ENCODE measurements around the gene CDKAL1. TPM values are rescaled to one million over a fixed set of nuclear protein-coding genes. Genes with fewer than 3 reads are reported as not detected.

The CDKAL1 gene
- total RNA-seq, 1 donor from 2014 or later: 9.1 TPM

- H3K4me3 ChIP-seq: no peak overlapping the region
- H3K36me3 ChIP-seq: no peaks in the 10 kb centered on the region
- H3K27me3 ChIP-seq (ENCODE audit: low read depth): no peaks in the 10 kb centered on the region
- H3K27ac ChIP-seq (replicated peaks): no peak overlapping the region
- H3K9me3 ChIP-seq (replicated peaks): peaks cover 5% of the 10 kb centered on the region
- DNase-seq: no peak
- TF ChIP-seq CTCF (IDR thresholded peaks at IDR 0.05; ENCODE audit: borderline replicate concordance): no peak
- intact Hi-C loops (cut with micrococcal nuclease): no loop called here
- H3K4me1 ChIP-seq: peaks cover 6% of the 10 kb centered on the region
Measured at GRCh38 chr6:21082091-21082490, 547.8 kb downstream of the CDKAL1 start.

DNA sequence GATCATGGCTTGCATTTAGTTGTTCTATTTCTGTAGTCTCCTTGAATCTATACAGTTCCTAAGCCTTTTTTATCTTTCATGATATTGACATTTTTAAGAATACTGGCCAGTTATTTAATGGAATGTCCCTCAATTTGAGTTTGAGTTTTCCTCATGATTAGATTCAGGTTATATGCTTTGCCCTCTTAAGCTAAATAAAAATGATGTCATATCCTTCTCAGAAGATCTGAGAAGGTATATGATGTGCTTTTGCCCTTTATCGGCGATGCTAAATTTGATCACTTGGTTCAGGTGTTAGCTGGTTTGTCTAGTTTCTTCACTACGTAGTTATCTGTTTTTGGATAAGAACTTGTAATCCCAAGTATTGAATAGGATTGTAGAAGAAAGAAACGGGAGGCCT is 549.5 kb downstream of the CDKAL1 start:
- Histone ChIP-seq H3K27ac (replicated peaks) (no peak overlapping the region), H3K36me3 (no peaks in the 10 kb centered on the region), H3K4me1 (peaks cover 6% of the 10 kb centered on the region), H3K27me3 (ENCODE audit: low read depth) (no peaks in the 10 kb centered on the region), H3K4me3 (no peak overlapping the region), H3K9me3 (replicated peaks) (no peaks in the 10 kb centered on the region)
- intact Hi-C loops (cut with micrococcal nuclease): no loop called here
- TF ChIP-seq CTCF (IDR thresholded peaks at IDR 0.05; ENCODE audit: borderline replicate concordance): no peak
- no peak for DNase-seq

GRCh38 chr6:21084656-21085055 is 550.4 kb downstream of the CDKAL1 start:
- TF ChIP-seq CTCF (IDR thresholded peaks at IDR 0.05; ENCODE audit: borderline replicate concordance): no peak
- Histone ChIP-seq H3K4me1 (peaks cover under 1% of the 10 kb centered on the region), H3K36me3 (no peaks in the 10 kb centered on the region), H3K4me3 (no peak overlapping the region), H3K27me3 (ENCODE audit: low read depth) (no peaks in the 10 kb centered on the region), H3K27ac (replicated peaks) (no peak overlapping the region), H3K9me3 (replicated peaks) (no peaks in the 10 kb centered on the region)
- intact Hi-C loops (cut with micrococcal nuclease): no loop called here
- no peak for DNase-seq

- TF ChIP-seq CTCF (IDR thresholded peaks at IDR 0.05; ENCODE audit: borderline replicate concordance): no peak
Measured at GRCh38 chr6:21085211-21085610, 551.0 kb downstream of the CDKAL1 start.

GRCh38 chr6:21085643-21086042 is 551.4 kb downstream of the CDKAL1 start:
- no peaks in the 10 kb centered on the region for H3K4me1 ChIP-seq
- intact Hi-C loops (cut with micrococcal nuclease): no loop called here
- no peaks in the 10 kb centered on the region for H3K9me3 ChIP-seq (replicated peaks)

More at GRCh38 chr6:21085211-21085610, 551.0 kb downstream of the CDKAL1 start:
- intact Hi-C loops (cut with micrococcal nuclease): no loop called here
- H3K36me3 ChIP-seq: no peaks in the 10 kb centered on the region
- DNase-seq: no peak
- H3K27ac ChIP-seq (replicated peaks): no peak overlapping the region
- no peaks in the 10 kb centered on the region for H3K27me3 ChIP-seq (ENCODE audit: low read depth)
- no peak overlapping the region for H3K4me3 ChIP-seq
- no peaks in the 10 kb centered on the region for H3K4me1 ChIP-seq
- H3K9me3 ChIP-seq (replicated peaks): no peaks in the 10 kb centered on the region

More at GRCh38 chr6:21085643-21086042, 551.4 kb downstream of the CDKAL1 start:
- DNase-seq: no peak
- no peak for TF ChIP-seq CTCF (IDR thresholded peaks at IDR 0.05; ENCODE audit: borderline replicate concordance)
- no peaks in the 10 kb centered on the region for H3K36me3 ChIP-seq
- no peaks in the 10 kb centered on the region for H3K27me3 ChIP-seq (ENCODE audit: low read depth)
- H3K27ac ChIP-seq (replicated peaks): no peak overlapping the region
- H3K4me3 ChIP-seq: no peak overlapping the region
